Activated CD8-positive, alpha-beta T cell treated with anti-CD3 and anti-CD28 coated beads for 36 hours (primary cell): ENCODE measurements around the gene CHERP. TPM values are rescaled to one million over a fixed set of nuclear protein-coding genes. Genes with fewer than 3 reads are reported as not detected.

Experiments used
- ATAC-seq: fragments of 200-7000 bp; cut with Tn5 transposase; one replicate; pipeline ENCODE4 v1.10.0; 2021; ENCODE audit warnings: mild to moderate bottlenecking, moderate library complexity
- CTCF ChIA-PET: fragments of 350-600 bp; sonication (Branson Sonifier 250); formaldehyde crosslinking; loops from one replicate; lab custom pipeline; 2021; ENCODE audit warnings: antibody characterized with exemption; lab: Charles Lee
- POLR2A ChIA-PET: fragments of 350-600 bp; sonication (Branson Sonifier 250); formaldehyde crosslinking; loops from one replicate; lab custom pipeline; 2021; ENCODE audit warnings: antibody characterized with exemption; lab: Charles Lee
- DNase-seq: peaks from one replicate; pipeline ENCODE4 v3.0.0-alpha.2; 2020
- H3K27ac Mint-ChIP-seq: one replicate; pipeline ENCODE4 v1.8.0; 2021; ENCODE audit warnings: mild to moderate bottlenecking, mixed read lengths
- H3K27me3 Mint-ChIP-seq: one replicate; pipeline ENCODE4 v1.8.0; 2021; ENCODE audit warnings: mixed read lengths
- H3K36me3 Mint-ChIP-seq: one replicate; pipeline ENCODE4 v1.8.0; 2021; ENCODE audit warnings: low read depth, mixed read lengths
- H3K4me1 Mint-ChIP-seq: one replicate; pipeline ENCODE4 v1.8.0; 2021; ENCODE audit warnings: low read depth, mixed read lengths
- H3K4me3 Mint-ChIP-seq: one replicate; pipeline ENCODE4 v1.8.0; 2021; ENCODE audit warnings: mild to moderate bottlenecking, moderate library complexity, mixed read lengths
- H3K9me3 Mint-ChIP-seq: one replicate; pipeline ENCODE4 v1.8.0; 2021; ENCODE audit warnings: mixed read lengths
- intact Hi-C: fragments of 100-400 bp; cut with micrococcal nuclease; formaldehyde crosslinking; loops from one replicate; pipeline ENCODE4 v1.10.0; 2022
- total RNA-seq, 2 experiments: library from RNA; stranded (reverse); gene quantifications; one replicate each; pipeline ENCODE4 v1.2.3, GENCODE V29; 2021
- TF ChIP-seq, protein P1 (sequence below): fragments of 200-600 bp; IDR thresholded peaks from one replicate; pipeline ENCODE4 v1.8.0; 2022; ENCODE audit warnings: antibody characterized with exemption, mild to moderate bottlenecking

The CHERP gene
- total RNA-seq, 2 experiments from 2014 or later = 57.5 to 59.6 TPM

DNA sequence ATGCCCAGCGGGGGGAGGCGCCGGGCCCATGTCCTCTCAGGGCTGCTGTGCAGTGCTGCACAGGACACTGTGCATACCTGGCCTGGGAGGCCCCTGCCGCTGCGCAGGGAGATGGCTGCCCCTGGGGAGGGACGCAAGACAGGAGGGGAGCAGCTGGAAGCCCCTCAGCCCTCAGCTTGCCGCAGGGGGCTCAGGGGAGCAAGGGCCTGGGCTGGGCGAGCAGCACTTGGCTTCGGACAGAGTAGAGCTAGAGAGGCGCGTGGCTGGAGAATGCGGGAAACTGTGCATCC lies 10.9 kb downstream of the CHERP start:
- Mint-ChIP-seq H3K27me3 (no peaks in the 10 kb centered on the region), H3K36me3 (peaks cover 55% of the 10 kb centered on the region), H3K4me3 (no peak overlapping the region), H3K27ac (no peak overlapping the region), H3K9me3 (no peaks in the 10 kb centered on the region), H3K4me1 (no peaks in the 10 kb centered on the region)
- no peak for ATAC-seq
- TF ChIP-seq, protein P1, sequence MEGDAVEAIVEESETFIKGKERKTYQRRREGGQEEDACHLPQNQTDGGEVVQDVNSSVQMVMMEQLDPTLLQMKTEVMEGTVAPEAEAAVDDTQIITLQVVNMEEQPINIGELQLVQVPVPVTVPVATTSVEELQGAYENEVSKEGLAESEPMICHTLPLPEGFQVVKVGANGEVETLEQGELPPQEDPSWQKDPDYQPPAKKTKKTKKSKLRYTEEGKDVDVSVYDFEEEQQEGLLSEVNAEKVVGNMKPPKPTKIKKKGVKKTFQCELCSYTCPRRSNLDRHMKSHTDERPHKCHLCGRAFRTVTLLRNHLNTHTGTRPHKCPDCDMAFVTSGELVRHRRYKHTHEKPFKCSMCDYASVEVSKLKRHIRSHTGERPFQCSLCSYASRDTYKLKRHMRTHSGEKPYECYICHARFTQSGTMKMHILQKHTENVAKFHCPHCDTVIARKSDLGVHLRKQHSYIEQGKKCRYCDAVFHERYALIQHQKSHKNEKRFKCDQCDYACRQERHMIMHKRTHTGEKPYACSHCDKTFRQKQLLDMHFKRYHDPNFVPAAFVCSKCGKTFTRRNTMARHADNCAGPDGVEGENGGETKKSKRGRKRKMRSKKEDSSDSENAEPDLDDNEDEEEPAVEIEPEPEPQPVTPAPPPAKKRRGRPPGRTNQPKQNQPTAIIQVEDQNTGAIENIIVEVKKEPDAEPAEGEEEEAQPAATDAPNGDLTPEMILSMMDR = no peak
- intact Hi-C loops = no loop called here
- CTCF ChIA-PET = no interaction called here
- POLR2A ChIA-PET = interaction anchor here (0.7 kb wide), 1 partner anchor 30 kb away, joined by 3 read pairs; no protein-coding TSS in a partner anchor
- DNase-seq = no peak

DNA sequence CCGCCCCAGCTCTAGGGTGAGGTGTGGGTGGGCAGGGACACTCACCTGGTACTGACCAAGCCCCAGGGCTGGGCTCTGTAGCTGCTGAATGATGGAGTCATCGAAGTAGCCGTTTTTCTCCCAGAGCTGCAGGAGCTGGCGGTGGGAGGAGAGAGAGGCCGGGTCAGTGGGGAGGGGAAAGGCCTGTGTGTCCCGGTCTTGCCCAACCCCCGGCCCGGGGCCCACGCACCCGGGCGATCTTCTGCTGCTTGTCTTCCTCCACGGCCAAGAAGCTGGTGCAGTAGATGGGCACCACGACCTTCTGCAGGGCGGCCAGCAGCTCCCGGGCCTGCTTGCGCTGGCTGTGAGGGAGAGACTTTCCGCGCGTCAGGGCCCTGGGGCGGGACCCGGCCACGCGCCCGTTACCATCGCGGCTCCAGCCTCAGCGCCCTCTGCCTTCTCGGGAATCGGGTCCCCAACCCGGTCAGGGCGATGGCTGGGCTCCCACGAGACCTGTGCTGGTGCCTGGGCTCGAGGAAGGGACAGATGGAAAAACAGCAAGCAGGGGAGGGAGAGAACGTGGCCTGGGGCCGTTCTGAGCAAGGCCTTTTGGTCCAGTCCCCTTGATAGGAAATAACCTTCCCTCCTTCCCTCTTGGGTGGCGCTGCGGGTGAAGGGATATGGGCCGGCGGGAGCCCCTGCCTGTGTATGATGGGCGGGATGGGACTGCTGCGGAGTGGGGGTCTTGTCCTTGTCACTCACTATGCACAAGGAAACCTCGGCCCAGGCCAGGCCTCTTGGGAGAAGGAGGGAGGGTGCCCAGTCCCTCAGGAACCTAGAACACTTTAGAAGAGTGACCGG lies 11.5 kb downstream of the CHERP start:
- Mint-ChIP-seq H3K27me3 (no peaks in the 10 kb centered on the region), H3K27ac (no peak overlapping the region), H3K36me3 (peaks cover 54% of the 10 kb centered on the region), H3K4me3 (no peak overlapping the region), H3K9me3 (no peaks in the 10 kb centered on the region), H3K4me1 (no peaks in the 10 kb centered on the region)
- ATAC-seq (no peak), DNase-seq (no peak)
- CTCF ChIA-PET = no interaction called here
- intact Hi-C loops = no loop called here
- TF ChIP-seq, protein P1 = no peak
- POLR2A ChIA-PET = interaction anchor here (0.7 to 1.3 kb wide), 2 partner anchors 9 to 31 kb away, joined by 3 read pairs; no protein-coding TSS in a partner anchor

DNA sequence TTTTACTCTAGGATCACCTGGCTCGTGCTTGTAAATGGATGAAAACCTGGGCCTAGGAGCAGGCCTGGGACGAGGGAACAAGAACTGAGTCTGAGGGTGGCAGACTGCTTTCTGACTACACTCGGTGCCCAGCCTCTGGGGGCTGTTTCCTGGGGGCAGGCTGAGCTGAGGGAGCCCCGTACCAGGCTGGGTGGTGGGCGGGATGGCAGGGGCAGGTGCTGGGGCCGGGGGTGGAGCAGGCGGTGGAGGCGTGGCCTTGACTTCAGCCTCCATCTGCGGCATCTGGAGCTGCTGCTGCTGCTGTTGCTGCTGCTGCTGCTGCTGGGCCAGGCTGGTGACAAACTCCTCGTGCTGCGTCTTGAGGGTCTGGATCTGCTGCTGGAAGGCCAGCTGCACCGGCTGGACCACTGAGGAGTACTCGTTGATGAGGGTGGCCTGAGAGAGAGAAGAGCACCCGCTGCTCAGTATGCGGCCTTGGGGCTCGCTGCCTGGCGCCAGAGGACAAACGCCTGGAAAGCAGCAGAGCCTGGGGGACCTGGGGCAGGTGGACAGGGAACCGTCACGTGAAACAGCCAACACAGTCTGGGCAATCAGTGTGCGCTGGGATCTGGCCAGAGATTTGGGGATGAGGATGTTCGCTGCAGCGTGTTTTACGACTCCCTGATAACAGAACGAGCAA lies 12.6 kb downstream of the CHERP start:
- Mint-ChIP-seq H3K27me3 (no peaks in the 10 kb centered on the region), H3K4me3 (no peak overlapping the region)
- POLR2A ChIA-PET = interaction anchor here (1.3 to 1.4 kb wide), 3 partner anchors 9 to 12 kb away, joined by 3 read pairs; no protein-coding TSS in a partner anchor

DNA sequence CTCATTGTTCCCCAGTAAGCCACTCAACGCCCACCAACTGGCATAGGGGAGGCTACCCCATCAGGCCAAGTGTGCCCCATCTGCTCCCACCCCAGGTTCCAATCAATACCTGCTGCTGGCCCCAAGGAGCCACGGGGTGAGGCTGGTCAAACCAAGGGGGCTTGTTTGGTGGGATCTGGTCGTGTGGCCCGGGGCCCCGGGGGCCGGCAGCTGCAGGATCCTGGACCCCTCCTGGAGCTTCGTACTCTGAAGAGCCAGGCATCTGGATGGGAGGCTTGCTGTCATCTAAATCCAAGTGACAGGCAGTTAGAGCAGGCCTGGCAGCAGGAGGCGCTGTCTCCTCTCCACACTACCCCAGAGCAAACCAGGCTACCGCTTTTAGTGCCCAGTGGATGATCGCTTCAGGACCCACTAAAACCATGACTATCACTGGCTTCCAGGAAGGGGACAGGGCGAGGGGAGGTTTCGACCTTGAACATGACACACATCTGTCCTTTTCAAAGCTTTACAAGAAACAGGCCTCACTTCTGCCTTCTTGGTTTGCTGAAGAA lies 14.2 kb downstream of the CHERP start:
- ChIA-PET POLR2A (interaction anchor here (0.6 to 1.5 kb wide), 5 partner anchors 11 to 102 kb away, joined by 3 to 4 read pairs (median 3); no protein-coding TSS in a partner anchor), CTCF (interaction anchor here (1.7 kb wide), 1 partner anchor 13 kb away, joined by 7 read pairs; no protein-coding TSS in a partner anchor)
- H3K4me3 Mint-ChIP-seq = no peak overlapping the region
- DNase-seq (peak; percentile 62), ATAC-seq (peak; percentile 64)
- H3K36me3 Mint-ChIP-seq = peaks cover 53% of the 10 kb centered on the region
- H3K4me1 Mint-ChIP-seq = no peaks in the 10 kb centered on the region
- intact Hi-C loops = no loop called here
- H3K27ac Mint-ChIP-seq = no peak overlapping the region
- TF ChIP-seq, protein P1 = peak; percentile 52
- H3K9me3 Mint-ChIP-seq = no peaks in the 10 kb centered on the region
- no peaks in the 10 kb centered on the region for H3K27me3 Mint-ChIP-seq

More for the DNA sequence above, 12.6 kb downstream of the CHERP start:
- Mint-ChIP-seq H3K9me3 (no peaks in the 10 kb centered on the region), H3K36me3 (peaks cover 50% of the 10 kb centered on the region), H3K4me1 (no peaks in the 10 kb centered on the region), H3K27ac (no peak overlapping the region)
- ATAC-seq = no peak
- no peak for DNase-seq
- intact Hi-C loops = no loop called here
- TF ChIP-seq, protein P1 = no peak
- CTCF ChIA-PET = interaction anchor here (0.6 kb wide), 1 partner anchor 14 kb away, joined by 3 read pairs; no protein-coding TSS in a partner anchor
